ENCODE measurements around the gene FNBP1.

GRCh38 chr9:129888293-129889121 is 154.5 kb downstream of the FNBP1 start:
- TF ChIP-seq EP300 (IDR thresholded peaks at IDR 0.05): no peak
- TF ChIP-seq, protein P1, sequence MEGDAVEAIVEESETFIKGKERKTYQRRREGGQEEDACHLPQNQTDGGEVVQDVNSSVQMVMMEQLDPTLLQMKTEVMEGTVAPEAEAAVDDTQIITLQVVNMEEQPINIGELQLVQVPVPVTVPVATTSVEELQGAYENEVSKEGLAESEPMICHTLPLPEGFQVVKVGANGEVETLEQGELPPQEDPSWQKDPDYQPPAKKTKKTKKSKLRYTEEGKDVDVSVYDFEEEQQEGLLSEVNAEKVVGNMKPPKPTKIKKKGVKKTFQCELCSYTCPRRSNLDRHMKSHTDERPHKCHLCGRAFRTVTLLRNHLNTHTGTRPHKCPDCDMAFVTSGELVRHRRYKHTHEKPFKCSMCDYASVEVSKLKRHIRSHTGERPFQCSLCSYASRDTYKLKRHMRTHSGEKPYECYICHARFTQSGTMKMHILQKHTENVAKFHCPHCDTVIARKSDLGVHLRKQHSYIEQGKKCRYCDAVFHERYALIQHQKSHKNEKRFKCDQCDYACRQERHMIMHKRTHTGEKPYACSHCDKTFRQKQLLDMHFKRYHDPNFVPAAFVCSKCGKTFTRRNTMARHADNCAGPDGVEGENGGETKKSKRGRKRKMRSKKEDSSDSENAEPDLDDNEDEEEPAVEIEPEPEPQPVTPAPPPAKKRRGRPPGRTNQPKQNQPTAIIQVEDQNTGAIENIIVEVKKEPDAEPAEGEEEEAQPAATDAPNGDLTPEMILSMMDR (IDR thresholded peaks at IDR 0.05): no peak
- no peak for TF ChIP-seq POLR2A (IDR thresholded peaks at IDR 0.05)

Data from sigmoid colon (tissue), 4 donors.